MM.1S (cell line): Measurements from ENCODE around the gene CNOT6.
"Not testable (repeated sequence)": the region's sequence is repeated elsewhere in the genome, so short reads cannot be mapped to it uniquely, and the experiment has no call there.

Source experiments
- DNase-seq: peaks from one replicate; pipeline ENCODE4 v3.0.0-alpha.2; 2015
- H2AFZ ChIP-seq: fragments of 300-600 bp; sonication (generic); 2 replicates; pipeline ENCODE4 v1.6.0; 2016; ENCODE audit warnings: antibody characterized with exemption, low read length
- H3F3A ChIP-seq: fragments of 300-600 bp; sonication (generic); 2 replicates; pipeline ENCODE4 v1.6.1; 2016; ENCODE audit warnings: mild to moderate bottlenecking, antibody characterized with exemption, low read length, moderate library complexity, mixed read lengths; ENCODE audit not compliant: insufficient read depth
- H3K27ac ChIP-seq: fragments of 300-600 bp; sonication (generic); 2 replicates; pipeline ENCODE4 v1.5.1; 2016; ENCODE audit warnings: mild to moderate bottlenecking, low read length
- H3K27me3 ChIP-seq: fragments of 300-600 bp; sonication (generic); replicated peaks from 2 replicates; pipeline ENCODE4 v1.6.0; 2016; ENCODE audit warnings: low read length; ENCODE audit not compliant: insufficient read depth
- H3K36me3 ChIP-seq: fragments of 300-600 bp; sonication (generic); replicated peaks from 2 replicates; pipeline ENCODE4 v1.6.1; 2016; ENCODE audit warnings: mild to moderate bottlenecking, low read length, mixed read lengths; ENCODE audit not compliant: insufficient read depth
- H3K4me1 ChIP-seq: fragments of 300-600 bp; sonication (generic); 2 replicates; pipeline ENCODE4 v1.6.1; 2016; ENCODE audit warnings: low read length, mixed read lengths
- H3K4me2 ChIP-seq: fragments of 300-600 bp; sonication (generic); 2 replicates; pipeline ENCODE4 v1.6.0; 2016; ENCODE audit warnings: low read depth, low read length
- H3K4me3 ChIP-seq: fragments of 300-600 bp; sonication (generic); 2 replicates; pipeline ENCODE4 v1.5.1; 2016; ENCODE audit warnings: low read length, mixed read lengths
- H3K79me2 ChIP-seq: fragments of 300-600 bp; sonication (generic); 2 replicates; pipeline ENCODE4 v1.6.1; 2016; ENCODE audit warnings: mixed run types, low read length, mixed read lengths
- H3K9ac ChIP-seq: fragments of 300-600 bp; sonication (generic); 2 replicates; pipeline ENCODE4 v1.6.1; 2016; ENCODE audit warnings: low read length, mixed read lengths
- H3K9me2 ChIP-seq: fragments of 300-600 bp; sonication (generic); replicated peaks from 2 replicates; pipeline ENCODE4 v1.6.1; 2016; ENCODE audit warnings: mild to moderate bottlenecking, low read length, mixed read lengths; ENCODE audit not compliant: insufficient read depth
- H3K9me3 ChIP-seq: fragments of 300-600 bp; sonication (generic); replicated peaks from 2 replicates; pipeline ENCODE4 v1.6.1; 2016; ENCODE audit warnings: mild to moderate bottlenecking, low read length, mixed read lengths; ENCODE audit not compliant: insufficient read depth
- H4K20me1 ChIP-seq: fragments of 300-600 bp; sonication (generic); 2 replicates; pipeline ENCODE4 v1.6.1; 2016; ENCODE audit warnings: mild to moderate bottlenecking, low read length, moderate library complexity, mixed read lengths; ENCODE audit not compliant: insufficient read depth
- EZH2 ChIP-seq: fragments of 300-600 bp; sonication (generic); optimal IDR thresholded peaks from 2 replicates; pipeline ENCODE3; 2017; ENCODE audit warnings: low read depth, mild to moderate bottlenecking, antibody characterized with exemption, low read length, mixed read lengths
- EZH2phosphoT487 ChIP-seq: fragments of 300-600 bp; sonication (generic); IDR thresholded peaks from 2 replicates; pipeline ENCODE4 v1.6.1; 2018; ENCODE audit warnings: antibody characterized with exemption, low read length
- TF ChIP-seq, protein P1 (sequence below): fragments of 300-600 bp; sonication (generic); IDR thresholded peaks from 2 replicates; pipeline ENCODE4 v1.5.1; 2016; ENCODE audit warnings: antibody characterized with exemption, low read length, mixed read lengths

CNOT6 gene

DNA sequence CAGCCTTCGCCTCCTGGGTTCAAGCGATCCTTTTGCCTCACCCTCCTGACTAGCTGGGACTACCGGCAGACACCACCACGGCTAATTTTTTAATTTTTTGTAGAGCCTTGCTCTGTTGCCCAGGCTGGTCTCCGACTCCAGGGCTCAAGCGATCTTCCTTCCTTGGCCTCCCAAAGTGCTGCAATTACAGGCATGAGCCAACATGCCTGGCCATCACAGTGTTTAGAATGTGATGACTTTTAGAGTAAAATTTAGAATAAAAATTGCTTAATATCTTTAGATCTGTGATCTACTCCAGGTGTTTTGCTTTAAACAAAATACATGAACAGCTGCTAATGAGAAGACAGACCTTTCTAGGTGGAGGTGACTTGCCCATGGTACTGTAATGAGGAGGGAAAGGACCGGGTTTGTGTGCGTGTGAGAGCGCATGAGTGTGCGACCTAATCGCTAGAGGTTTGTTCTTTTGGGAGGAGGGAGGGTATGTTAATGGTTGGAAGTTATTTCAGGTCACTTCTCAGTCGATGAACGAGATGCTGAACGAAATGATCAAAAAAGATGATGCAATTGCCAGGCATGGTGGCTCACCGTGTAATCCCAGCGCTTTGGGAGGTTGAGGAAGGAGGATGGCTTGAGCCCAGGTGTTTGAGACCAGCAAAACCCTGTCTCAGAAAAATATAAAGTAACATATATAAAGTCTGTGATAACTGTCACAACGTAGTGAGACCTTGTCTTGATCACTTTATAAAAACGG is 2.0 kb downstream of the CNOT6 start:
- H3K9me2 ChIP-seq = no peaks in the 10 kb centered on the region
- H3K27ac ChIP-seq = no peak overlapping the region
- peaks cover 4% of the 10 kb centered on the region; the same call in 1 of the 2 replicates for H3K4me1 ChIP-seq
- H3K4me3 ChIP-seq = no peak overlapping the region
- no peak overlapping the region for H2AFZ ChIP-seq
- H3K9me3 ChIP-seq = no peaks in the 10 kb centered on the region
- no peak overlapping the region for H3K4me2 ChIP-seq
- no peak overlapping the region for H3K9ac ChIP-seq
- H3K79me2 ChIP-seq = peaks cover 68% of the 10 kb centered on the region
- H3K27me3 ChIP-seq = no peaks in the 10 kb centered on the region
- no peaks in the 10 kb centered on the region for H3F3A ChIP-seq
- no peaks in the 10 kb centered on the region for H3K36me3 ChIP-seq
- peaks cover 4% of the 10 kb centered on the region; the same call in 1 of the 2 replicates for H4K20me1 ChIP-seq
- no peak for DNase-seq
- TF ChIP-seq, protein P1, sequence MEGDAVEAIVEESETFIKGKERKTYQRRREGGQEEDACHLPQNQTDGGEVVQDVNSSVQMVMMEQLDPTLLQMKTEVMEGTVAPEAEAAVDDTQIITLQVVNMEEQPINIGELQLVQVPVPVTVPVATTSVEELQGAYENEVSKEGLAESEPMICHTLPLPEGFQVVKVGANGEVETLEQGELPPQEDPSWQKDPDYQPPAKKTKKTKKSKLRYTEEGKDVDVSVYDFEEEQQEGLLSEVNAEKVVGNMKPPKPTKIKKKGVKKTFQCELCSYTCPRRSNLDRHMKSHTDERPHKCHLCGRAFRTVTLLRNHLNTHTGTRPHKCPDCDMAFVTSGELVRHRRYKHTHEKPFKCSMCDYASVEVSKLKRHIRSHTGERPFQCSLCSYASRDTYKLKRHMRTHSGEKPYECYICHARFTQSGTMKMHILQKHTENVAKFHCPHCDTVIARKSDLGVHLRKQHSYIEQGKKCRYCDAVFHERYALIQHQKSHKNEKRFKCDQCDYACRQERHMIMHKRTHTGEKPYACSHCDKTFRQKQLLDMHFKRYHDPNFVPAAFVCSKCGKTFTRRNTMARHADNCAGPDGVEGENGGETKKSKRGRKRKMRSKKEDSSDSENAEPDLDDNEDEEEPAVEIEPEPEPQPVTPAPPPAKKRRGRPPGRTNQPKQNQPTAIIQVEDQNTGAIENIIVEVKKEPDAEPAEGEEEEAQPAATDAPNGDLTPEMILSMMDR = no peak
- no peak for TF ChIP-seq EZH2
- TF ChIP-seq EZH2phosphoT487 = no peak

DNA sequence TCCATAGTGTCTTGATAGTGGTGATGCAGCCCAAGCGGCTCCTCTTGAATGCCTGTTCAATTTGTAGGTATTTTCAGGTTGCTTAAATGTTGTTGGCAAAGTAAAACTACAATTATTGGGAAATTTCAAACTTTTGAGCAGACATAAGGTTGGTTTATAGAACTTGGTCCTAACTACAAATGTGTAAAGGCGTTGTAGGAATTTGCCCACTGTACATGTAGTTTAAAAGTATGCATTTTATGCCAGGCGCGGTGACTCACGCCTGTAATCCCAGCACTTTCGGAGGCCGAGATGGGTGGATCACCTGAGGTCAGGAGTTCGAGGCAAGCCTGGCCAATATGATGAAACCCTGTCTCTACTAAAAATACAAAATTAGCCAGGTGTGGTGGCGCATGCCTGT is 2.6 kb downstream of the CNOT6 start:
- not testable (repeated sequence) for H3K9ac ChIP-seq, H3K27ac ChIP-seq, H3K9me2 ChIP-seq, H3K4me2 ChIP-seq, DNase-seq, H3K4me1 ChIP-seq, H2AFZ ChIP-seq, H3K27me3 ChIP-seq, H3K4me3 ChIP-seq, H3K36me3 ChIP-seq, H3K9me3 ChIP-seq, H3F3A ChIP-seq, H4K20me1 ChIP-seq
- peaks cover 74% of the 10 kb centered on the region for H3K79me2 ChIP-seq

DNA sequence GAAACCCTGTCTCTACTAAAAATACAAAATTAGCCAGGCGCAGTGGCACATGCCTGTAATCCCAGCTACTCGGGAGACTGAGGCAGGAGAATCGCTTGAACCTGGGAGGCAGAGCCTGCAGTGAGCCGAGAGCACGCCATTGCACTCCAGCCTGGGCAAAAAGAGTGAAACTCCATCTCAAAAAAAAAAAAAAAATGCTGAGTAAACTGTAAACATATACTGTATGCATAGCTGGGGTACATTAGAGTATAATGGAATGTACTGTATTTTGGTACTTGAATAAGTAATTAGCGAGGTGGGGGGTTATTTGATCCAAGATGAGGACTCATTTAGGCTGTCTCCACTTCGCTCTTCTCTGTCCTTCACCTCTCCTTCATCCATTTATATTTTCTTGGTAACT is 3.7 kb downstream of the CNOT6 start:
- not testable (repeated sequence) for H3K4me2 ChIP-seq, H2AFZ ChIP-seq, H3K27ac ChIP-seq, H3K4me1 ChIP-seq, H4K20me1 ChIP-seq, H3K4me3 ChIP-seq, H3K9ac ChIP-seq, DNase-seq, H3K9me3 ChIP-seq, H3F3A ChIP-seq, H3K27me3 ChIP-seq, H3K36me3 ChIP-seq, H3K9me2 ChIP-seq
- H3K79me2 ChIP-seq = peaks cover 85% of the 10 kb centered on the region

DNA sequence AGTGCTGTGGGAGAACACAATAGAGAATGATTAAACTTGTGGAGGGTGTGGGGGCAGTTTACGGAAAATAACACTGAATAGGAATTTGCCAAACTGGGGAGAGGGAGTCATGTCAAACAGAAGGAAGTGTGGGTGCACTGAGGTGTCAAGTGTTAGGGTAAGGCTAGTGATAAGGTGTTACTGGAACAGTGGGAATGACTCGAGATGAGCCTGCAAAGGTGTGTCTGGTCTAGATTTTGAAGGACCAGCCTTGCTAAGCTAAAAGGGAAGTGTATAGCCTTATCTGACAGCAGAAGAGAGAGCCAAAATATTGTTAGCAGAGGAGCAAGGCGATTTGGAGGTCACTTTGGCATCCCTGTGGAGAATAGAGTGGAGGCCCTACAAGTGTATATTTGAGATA is 4.2 kb downstream of the CNOT6 start:
- Histone ChIP-seq H3K9ac (no peak overlapping the region), H3K9me3 (no peaks in the 10 kb centered on the region), H3K9me2 (no peaks in the 10 kb centered on the region), H3K36me3 (no peaks in the 10 kb centered on the region), H3K27ac (no peak overlapping the region), H3K79me2 (peaks cover 90% of the 10 kb centered on the region), H4K20me1 (peaks cover 7% of the 10 kb centered on the region; the same call in 1 of the 2 replicates), H2AFZ (no peak overlapping the region), H3K4me1 (peaks cover 2% of the 10 kb centered on the region; the same call in 1 of the 2 replicates), H3F3A (no peaks in the 10 kb centered on the region), H3K27me3 (no peaks in the 10 kb centered on the region), H3K4me2 (no peak overlapping the region), H3K4me3 (no peak overlapping the region)
- TF ChIP-seq, protein P1 = no peak
- TF ChIP-seq EZH2 = no peak
- DNase-seq = no peak
